Measurements from ENCODE around the gene NPIPA3. TPM values are rescaled to one million over a fixed set of nuclear protein-coding genes. Genes with fewer than 3 reads are reported as not detected.
"Not testable (repeated sequence)": the region's sequence is repeated elsewhere in the genome, so short reads cannot be mapped to it uniquely, and the experiment has no call there.

The NPIPA3 gene
- polyA plus RNA-seq, 2 of the 4 experiments (the other 2 are of a cell fraction), result 1.3 to 2.5 TPM

DNA sequence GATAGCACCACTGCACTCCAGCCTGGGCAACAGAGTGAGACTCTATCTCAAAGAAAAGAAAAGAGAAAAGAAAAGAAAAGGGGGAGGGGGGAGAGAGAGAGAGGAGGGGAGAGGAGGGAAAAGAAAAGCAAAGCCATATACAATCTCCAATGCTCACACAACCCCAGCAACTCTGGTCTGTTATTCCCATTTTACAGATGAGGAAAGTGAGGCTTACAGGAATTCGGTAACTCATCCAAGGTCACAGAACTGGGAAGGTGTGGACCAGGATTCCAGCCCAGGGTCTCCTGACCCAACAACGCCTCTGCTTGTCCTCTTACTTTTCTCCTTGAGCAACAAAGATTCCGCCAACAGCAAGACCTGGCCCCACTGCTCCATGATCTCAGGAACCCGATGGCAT is 22.1 kb upstream of the NPIPA3 start:
- Histone ChIP-seq H3K9me3 (no peaks in the 10 kb centered on the region), H3K4me3 (no peak overlapping the region), H3K4me1 (no peaks in the 10 kb centered on the region), H3K27ac (no peak overlapping the region), H3K4me2 (no peak overlapping the region)
- no peak for ATAC-seq
- no peak for FAIRE-seq
- ChIA-PET POLR2A (no interaction called here), CTCF (no interaction called here)
- WGBS (ENCODE audit: missing lambda C conversion rate), result 85% methylated on average over 4 of the region's 4 CpGs
- TF ChIP-seq, protein P1, sequence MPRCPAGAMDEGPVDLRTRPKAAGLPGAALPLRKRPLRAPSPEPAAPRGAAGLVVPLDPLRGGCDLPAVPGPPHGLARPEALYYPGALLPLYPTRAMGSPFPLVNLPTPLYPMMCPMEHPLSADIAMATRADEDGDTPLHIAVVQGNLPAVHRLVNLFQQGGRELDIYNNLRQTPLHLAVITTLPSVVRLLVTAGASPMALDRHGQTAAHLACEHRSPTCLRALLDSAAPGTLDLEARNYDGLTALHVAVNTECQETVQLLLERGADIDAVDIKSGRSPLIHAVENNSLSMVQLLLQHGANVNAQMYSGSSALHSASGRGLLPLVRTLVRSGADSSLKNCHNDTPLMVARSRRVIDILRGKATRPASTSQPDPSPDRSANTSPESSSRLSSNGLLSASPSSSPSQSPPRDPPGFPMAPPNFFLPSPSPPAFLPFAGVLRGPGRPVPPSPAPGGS (IDR thresholded peaks at IDR 0.05), result no peak
- no peak for TF ChIP-seq KDM1A (IDR thresholded peaks at IDR 0.05; ENCODE audit: low read depth)
- no peak for TF ChIP-seq EHF (CRISPR knock-in tag; IDR thresholded peaks at IDR 0.05)
- TF ChIP-seq EP300 (IDR thresholded peaks at IDR 0.05), result no peak
- TF ChIP-seq ESRRA (IDR thresholded peaks at IDR 0.05; ENCODE audit: borderline replicate concordance, low read length), result no peak
- no peak for TF ChIP-seq ZNF302 (CRISPR knock-in tag; IDR thresholded peaks at IDR 0.05)
- TF ChIP-seq, protein P2, sequence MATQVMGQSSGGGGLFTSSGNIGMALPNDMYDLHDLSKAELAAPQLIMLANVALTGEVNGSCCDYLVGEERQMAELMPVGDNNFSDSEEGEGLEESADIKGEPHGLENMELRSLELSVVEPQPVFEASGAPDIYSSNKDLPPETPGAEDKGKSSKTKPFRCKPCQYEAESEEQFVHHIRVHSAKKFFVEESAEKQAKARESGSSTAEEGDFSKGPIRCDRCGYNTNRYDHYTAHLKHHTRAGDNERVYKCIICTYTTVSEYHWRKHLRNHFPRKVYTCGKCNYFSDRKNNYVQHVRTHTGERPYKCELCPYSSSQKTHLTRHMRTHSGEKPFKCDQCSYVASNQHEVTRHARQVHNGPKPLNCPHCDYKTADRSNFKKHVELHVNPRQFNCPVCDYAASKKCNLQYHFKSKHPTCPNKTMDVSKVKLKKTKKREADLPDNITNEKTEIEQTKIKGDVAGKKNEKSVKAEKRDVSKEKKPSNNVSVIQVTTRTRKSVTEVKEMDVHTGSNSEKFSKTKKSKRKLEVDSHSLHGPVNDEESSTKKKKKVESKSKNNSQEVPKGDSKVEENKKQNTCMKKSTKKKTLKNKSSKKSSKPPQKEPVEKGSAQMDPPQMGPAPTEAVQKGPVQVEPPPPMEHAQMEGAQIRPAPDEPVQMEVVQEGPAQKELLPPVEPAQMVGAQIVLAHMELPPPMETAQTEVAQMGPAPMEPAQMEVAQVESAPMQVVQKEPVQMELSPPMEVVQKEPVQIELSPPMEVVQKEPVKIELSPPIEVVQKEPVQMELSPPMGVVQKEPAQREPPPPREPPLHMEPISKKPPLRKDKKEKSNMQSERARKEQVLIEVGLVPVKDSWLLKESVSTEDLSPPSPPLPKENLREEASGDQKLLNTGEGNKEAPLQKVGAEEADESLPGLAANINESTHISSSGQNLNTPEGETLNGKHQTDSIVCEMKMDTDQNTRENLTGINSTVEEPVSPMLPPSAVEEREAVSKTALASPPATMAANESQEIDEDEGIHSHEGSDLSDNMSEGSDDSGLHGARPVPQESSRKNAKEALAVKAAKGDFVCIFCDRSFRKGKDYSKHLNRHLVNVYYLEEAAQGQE (IDR thresholded peaks at IDR 0.05), result no peak
- no peak for TF ChIP-seq MAFK (IDR thresholded peaks at IDR 0.05; ENCODE audit: partially characterized antibody)
- no peak for TF ChIP-seq POLR2AphosphoS2 (conservative IDR thresholded peaks at IDR 0.05; ENCODE audit: low read length)
- TF ChIP-seq ZC3H11A (IDR thresholded peaks at IDR 0.05), result no peak
- TF ChIP-seq, protein P3, sequence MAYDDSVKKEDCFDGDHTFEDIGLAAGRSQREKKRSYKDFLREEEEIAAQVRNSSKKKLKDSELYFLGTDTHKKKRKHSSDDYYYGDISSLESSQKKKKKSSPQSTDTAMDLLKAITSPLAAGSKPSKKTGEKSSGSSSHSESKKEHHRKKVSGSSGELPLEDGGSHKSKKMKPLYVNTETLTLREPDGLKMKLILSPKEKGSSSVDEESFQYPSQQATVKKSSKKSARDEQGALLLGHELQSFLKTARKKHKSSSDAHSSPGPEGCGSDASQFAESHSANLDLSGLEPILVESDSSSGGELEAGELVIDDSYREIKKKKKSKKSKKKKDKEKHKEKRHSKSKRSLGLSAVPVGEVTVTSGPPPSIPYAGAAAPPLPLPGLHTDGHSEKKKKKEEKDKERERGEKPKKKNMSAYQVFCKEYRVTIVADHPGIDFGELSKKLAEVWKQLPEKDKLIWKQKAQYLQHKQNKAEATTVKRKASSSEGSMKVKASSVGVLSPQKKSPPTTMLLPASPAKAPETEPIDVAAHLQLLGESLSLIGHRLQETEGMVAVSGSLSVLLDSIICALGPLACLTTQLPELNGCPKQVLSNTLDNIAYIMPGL (CRISPR knock-in tag; IDR thresholded peaks at IDR 0.05; ENCODE audit: borderline replicate concordance), result no peak
- TF ChIP-seq NFE2L2 (conservative IDR thresholded peaks at IDR 0.05; ENCODE audit: low read length), result no peak
- TF ChIP-seq CHD2 (IDR thresholded peaks at IDR 0.05; ENCODE audit: low read length, partially characterized antibody), result no peak
- no peak for TF ChIP-seq RFX5 (IDR thresholded peaks at IDR 0.05)
- TF ChIP-seq RAD21 (conservative IDR thresholded peaks at IDR 0.05 in 1 of 2, IDR thresholded peaks at IDR 0.05 in 1 of 2), result no peak
- TF ChIP-seq, protein P4, sequence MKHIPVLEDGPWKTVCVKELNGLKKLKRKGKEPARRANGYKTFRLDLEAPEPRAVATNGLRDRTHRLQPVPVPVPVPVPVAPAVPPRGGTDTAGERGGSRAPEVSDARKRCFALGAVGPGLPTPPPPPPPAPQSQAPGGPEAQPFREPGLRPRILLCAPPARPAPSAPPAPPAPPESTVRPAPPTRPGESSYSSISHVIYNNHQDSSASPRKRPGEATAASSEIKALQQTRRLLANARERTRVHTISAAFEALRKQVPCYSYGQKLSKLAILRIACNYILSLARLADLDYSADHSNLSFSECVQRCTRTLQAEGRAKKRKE (CRISPR knock-in tag; IDR thresholded peaks at IDR 0.05; ENCODE audit: low read depth), result no peak
- no peak for TF ChIP-seq POLR2A (IDR thresholded peaks at IDR 0.05; ENCODE audit: low read length)
- no peak for DNase-seq (ENCODE audit: low read depth in 1 of 2, low spot score in 1 of 2)

DNA sequence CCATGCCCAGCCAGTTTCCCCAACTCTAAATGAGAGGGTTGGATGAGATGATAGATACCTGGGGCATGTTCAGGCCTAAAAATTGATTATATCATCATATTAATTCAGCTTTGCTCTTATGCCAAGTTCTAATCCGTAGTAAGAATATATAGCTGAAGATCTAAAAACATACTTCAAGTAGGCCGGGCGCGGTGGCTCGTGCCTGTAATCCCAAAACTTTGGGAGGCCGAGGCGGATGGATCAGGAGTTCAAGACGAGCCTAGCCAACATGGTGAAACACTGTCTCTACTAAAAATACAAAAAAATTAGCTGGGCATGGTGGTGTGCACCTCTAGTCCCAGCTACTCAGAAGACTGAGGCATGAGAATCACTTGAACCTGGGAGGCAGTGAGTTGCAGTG is 21.1 kb upstream of the NPIPA3 start:
- POLR2A ChIA-PET, result no interaction called here
- no peak for ATAC-seq
- WGBS (ENCODE audit: missing lambda C conversion rate), result 88% methylated on average over 8 of the region's 8 CpGs
- Histone ChIP-seq H3K9me3 (no peaks in the 10 kb centered on the region), H3K27ac (no peak overlapping the region), H3K4me3 (no peak overlapping the region), H3K4me1 (no peaks in the 10 kb centered on the region), H3K4me2 (no peak overlapping the region)
- CTCF ChIA-PET, result no interaction called here
- TF ChIP-seq NPAS2 (CRISPR knock-in tag; IDR thresholded peaks at IDR 0.05; ENCODE audit: borderline replicate concordance), result no peak
- TF ChIP-seq EP300 (IDR thresholded peaks at IDR 0.05), result no peak
- no peak for TF ChIP-seq HEYL (CRISPR knock-in tag; IDR thresholded peaks at IDR 0.05)
- TF ChIP-seq, protein P5, sequence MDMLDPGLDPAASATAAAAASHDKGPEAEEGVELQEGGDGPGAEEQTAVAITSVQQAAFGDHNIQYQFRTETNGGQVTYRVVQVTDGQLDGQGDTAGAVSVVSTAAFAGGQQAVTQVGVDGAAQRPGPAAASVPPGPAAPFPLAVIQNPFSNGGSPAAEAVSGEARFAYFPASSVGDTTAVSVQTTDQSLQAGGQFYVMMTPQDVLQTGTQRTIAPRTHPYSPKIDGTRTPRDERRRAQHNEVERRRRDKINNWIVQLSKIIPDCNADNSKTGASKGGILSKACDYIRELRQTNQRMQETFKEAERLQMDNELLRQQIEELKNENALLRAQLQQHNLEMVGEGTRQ (IDR thresholded peaks at IDR 0.05), result no peak
- no peak for TF ChIP-seq TP53 (CRISPR knock-in tag; IDR thresholded peaks at IDR 0.05)
- TF ChIP-seq, protein P4 (CRISPR knock-in tag; IDR thresholded peaks at IDR 0.05; ENCODE audit: low read depth), result no peak
- no peak for TF ChIP-seq POLR2AphosphoS2 (conservative IDR thresholded peaks at IDR 0.05; ENCODE audit: low read length)
- TF ChIP-seq JUNB (IDR thresholded peaks at IDR 0.05), result no peak
- TF ChIP-seq CHD4 (IDR thresholded peaks at IDR 0.05; ENCODE audit: borderline replicate concordance), result no peak
- TF ChIP-seq CBX2 (IDR thresholded peaks at IDR 0.05; ENCODE audit: borderline replicate concordance, low read depth), result no peak
- TF ChIP-seq ESRRA (IDR thresholded peaks at IDR 0.05; ENCODE audit: borderline replicate concordance, low read length), result no peak
- no peak for DNase-seq (ENCODE audit: low read depth in 1 of 2, low spot score in 1 of 2)
- no peak for FAIRE-seq

DNA sequence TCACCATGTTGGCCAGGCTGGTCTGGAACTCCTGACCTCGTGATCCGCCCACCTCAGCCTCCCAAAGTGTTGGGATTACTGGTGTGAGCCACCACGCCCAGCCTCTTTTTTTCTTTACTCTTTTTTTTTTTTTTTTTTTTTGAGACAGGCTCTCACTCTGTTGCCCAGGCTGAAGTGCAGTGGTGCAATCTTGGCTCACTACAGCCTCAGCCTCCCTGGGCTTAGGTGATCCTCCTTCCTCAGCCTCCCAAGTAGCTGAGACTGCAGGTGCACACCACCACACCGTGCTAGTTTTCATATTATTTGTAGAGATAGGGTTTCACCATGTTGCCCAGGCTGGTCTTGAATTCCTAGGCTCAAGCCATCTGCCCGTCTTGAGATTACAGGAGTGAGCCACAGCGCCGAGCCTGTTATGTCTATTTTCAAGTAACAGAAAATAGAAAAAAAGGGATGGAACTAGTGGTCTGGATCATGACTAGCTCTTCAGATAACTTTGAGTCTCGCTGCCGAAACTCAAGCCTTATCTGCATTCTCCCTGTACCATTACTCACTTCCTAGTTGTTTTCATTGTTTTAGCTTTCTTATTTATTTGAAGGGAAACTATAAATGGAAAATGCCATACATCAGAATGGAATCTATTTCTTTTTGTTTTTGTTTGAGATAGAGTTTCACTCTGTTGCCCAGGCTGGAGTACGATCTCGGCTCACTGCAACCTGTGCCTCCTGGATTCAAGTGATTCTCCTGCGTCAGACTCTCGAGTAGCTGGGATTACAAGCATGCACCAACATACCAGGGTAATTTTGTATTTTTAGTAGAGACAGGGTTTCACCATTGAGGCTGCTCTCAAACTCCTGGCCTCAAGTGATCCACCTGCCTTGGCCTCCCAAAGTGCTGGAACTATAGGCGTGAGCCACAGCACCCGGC is 17.1 kb upstream of the NPIPA3 start:
- ATAC-seq; H3K27ac ChIP-seq; FAIRE-seq; H3K4me1 ChIP-seq; POLR2A ChIA-PET; DNase-seq (ENCODE audit: low read depth in 1 of 2, low spot score in 1 of 2); CTCF ChIA-PET; H3K4me3 ChIP-seq; H3K9me3 ChIP-seq; H3K4me2 ChIP-seq: not testable (repeated sequence)
- 76% methylated on average over 15 of the region's 15 CpGs for WGBS (ENCODE audit: missing lambda C conversion rate)

Measured in A549 (cell line).